Activated CD8-positive, alpha-beta T cell treated with anti-CD3 and anti-CD28 coated beads, Interleukin-2, amount 10 ng/mL, durations not matched to agents 7 days and 5 days (primary cell): Measurements from ENCODE around the gene NLK. TPM values are rescaled to one million over a fixed set of nuclear protein-coding genes. Genes with fewer than 3 reads are reported as not detected.
"Not testable (repeated sequence)": the region's sequence is repeated elsewhere in the genome, so short reads cannot be mapped to it uniquely, and the experiment has no call there.

Source experiments
- ATAC-seq: fragments of 150-1000 bp; cut with Tn5 transposase; one replicate; pipeline ENCODE4 v1.10.0; 2021; ENCODE audit warnings: moderate library complexity
- CTCF ChIA-PET: fragments of 350-600 bp; sonication (Branson Sonifier 250); formaldehyde crosslinking; loops from one replicate; lab custom pipeline; 2021; ENCODE audit warnings: antibody characterized with exemption; lab: Charles Lee
- POLR2A ChIA-PET: fragments of 350-600 bp; sonication (Branson Sonifier 250); formaldehyde crosslinking; loops from one replicate; lab custom pipeline; 2021; ENCODE audit warnings: antibody characterized with exemption; lab: Charles Lee
- DNase-seq: peaks from one replicate; pipeline ENCODE4 v3.0.0-alpha.2; 2020
- H3K27ac Mint-ChIP-seq: one replicate; pipeline ENCODE4 v1.8.0; 2021; ENCODE audit warnings: mild to moderate bottlenecking, mixed read lengths
- H3K27me3 Mint-ChIP-seq: one replicate; pipeline ENCODE4 v1.8.0; 2021; ENCODE audit warnings: low read depth, mixed read lengths
- H3K36me3 Mint-ChIP-seq: one replicate; pipeline ENCODE4 v1.8.0; 2021; ENCODE audit warnings: low read depth, mixed read lengths
- H3K4me1 Mint-ChIP-seq: one replicate; pipeline ENCODE4 v1.8.0; 2021; ENCODE audit warnings: low read depth, mixed read lengths
- H3K4me3 Mint-ChIP-seq: one replicate; pipeline ENCODE4 v1.8.0; 2021; ENCODE audit warnings: mild to moderate bottlenecking, mixed read lengths
- H3K9me3 Mint-ChIP-seq: one replicate; pipeline ENCODE4 v1.8.0; 2022; ENCODE audit warnings: mixed read lengths; ENCODE audit not compliant: insufficient read depth
- total RNA-seq, 2 experiments: library from RNA; stranded (reverse); gene quantifications; one replicate each; pipeline ENCODE4 v1.2.3, GENCODE V29; 2021

The NLK gene
- total RNA-seq, 2 experiments from 2014 or later, result 11.2 to 12.0 TPM

- no peaks in the 10 kb centered on the region for H3K36me3 Mint-ChIP-seq
- no peaks in the 10 kb centered on the region for H3K9me3 Mint-ChIP-seq
- DNase-seq, result no peak
- H3K27me3 Mint-ChIP-seq, result no peaks in the 10 kb centered on the region
- H3K4me3 Mint-ChIP-seq, result no peak overlapping the region
- ChIA-PET CTCF (no interaction called here), POLR2A (interaction anchor here (0.7 kb wide), 1 partner anchor 130 kb away, joined by 5 read pairs; no protein-coding TSS in a partner anchor)
- no peak overlapping the region for H3K27ac Mint-ChIP-seq
- ATAC-seq, result no peak
- H3K4me1 Mint-ChIP-seq, result no peaks in the 10 kb centered on the region
These were observed 163.8 kb downstream of the NLK start for GRCh38 chr17:28206292-28206691.

GRCh38 chr17:28211811-28212210 lies 169.3 kb downstream of the NLK start:
- Mint-ChIP-seq H3K4me3 (no peak overlapping the region), H3K27ac (no peak overlapping the region), H3K27me3 (peaks cover 17% of the 10 kb centered on the region), H3K9me3 (no peaks in the 10 kb centered on the region), H3K36me3 (no peaks in the 10 kb centered on the region), H3K4me1 (no peaks in the 10 kb centered on the region)
- POLR2A ChIA-PET, result no interaction called here
- CTCF ChIA-PET, result interaction anchor here (1.4 kb wide), 1 partner anchor 318 kb away, joined by 3 read pairs; no protein-coding TSS in a partner anchor
- DNase-seq (no peak), ATAC-seq (no peak)

GRCh38 chr17:28213578-28213977 lies 171.1 kb downstream of the NLK start:
- not testable (repeated sequence) for H3K4me1 Mint-ChIP-seq
- H3K27me3 Mint-ChIP-seq, result peaks cover 17% of the 10 kb centered on the region
- CTCF ChIA-PET, result interaction anchor here (1.3 kb wide), 1 partner anchor 17 kb away, joined by 3 read pairs; no protein-coding TSS in a partner anchor

GRCh38 chr17:28216052-28216451 lies 173.6 kb downstream of the NLK start:
- Mint-ChIP-seq H3K27me3 (peaks cover 17% of the 10 kb centered on the region), H3K27ac (no peak overlapping the region), H3K4me1 (no peaks in the 10 kb centered on the region), H3K4me3 (no peak overlapping the region), H3K9me3 (no peaks in the 10 kb centered on the region), H3K36me3 (no peaks in the 10 kb centered on the region)
- CTCF ChIA-PET, result interaction anchor here (0.6 kb wide), 1 partner anchor 59 kb away, joined by 3 read pairs; no protein-coding TSS in a partner anchor
- DNase-seq (no peak), ATAC-seq (no peak)
- POLR2A ChIA-PET, result no interaction called here

More at GRCh38 chr17:28213578-28213977, 171.1 kb downstream of the NLK start:
- H3K27ac Mint-ChIP-seq, POLR2A ChIA-PET, DNase-seq, H3K9me3 Mint-ChIP-seq, ATAC-seq, H3K36me3 Mint-ChIP-seq, H3K4me3 Mint-ChIP-seq: not testable (repeated sequence)

- CTCF ChIA-PET, result interaction anchor here (0.6 kb wide), 1 partner anchor 216 kb away, joined by 3 read pairs; no protein-coding TSS in a partner anchor
- Mint-ChIP-seq H3K27ac (no peak overlapping the region), H3K36me3 (no peaks in the 10 kb centered on the region), H3K4me1 (no peaks in the 10 kb centered on the region), H3K4me3 (no peak overlapping the region), H3K27me3 (peaks cover 17% of the 10 kb centered on the region), H3K9me3 (no peaks in the 10 kb centered on the region)
- no peak for ATAC-seq
- DNase-seq, result no peak
- POLR2A ChIA-PET, result no interaction called here
These were observed 174.1 kb downstream of the NLK start for GRCh38 chr17:28216528-28216927.

GRCh38 chr17:28219771-28220170 lies 177.3 kb downstream of the NLK start:
- ChIA-PET CTCF (interaction anchor here (1.8 kb wide), 1 partner anchor 16 kb away, joined by 4 read pairs; no protein-coding TSS in a partner anchor), POLR2A (interaction anchor here (1.0 kb wide), 1 partner anchor 372 kb away, joined by 3 read pairs; no protein-coding TSS in a partner anchor)
- no peaks in the 10 kb centered on the region for H3K36me3 Mint-ChIP-seq
- no peak overlapping the region for H3K4me3 Mint-ChIP-seq
- no peaks in the 10 kb centered on the region for H3K4me1 Mint-ChIP-seq
- H3K9me3 Mint-ChIP-seq, result no peaks in the 10 kb centered on the region
- H3K27ac Mint-ChIP-seq, result no peak overlapping the region
- no peak for ATAC-seq
- no peak for DNase-seq
- peaks cover 2% of the 10 kb centered on the region for H3K27me3 Mint-ChIP-seq

- Mint-ChIP-seq H3K4me1 (no peaks in the 10 kb centered on the region), H3K4me3 (no peak overlapping the region), H3K27ac (no peak overlapping the region), H3K27me3 (peaks cover 5% of the 10 kb centered on the region), H3K36me3 (no peaks in the 10 kb centered on the region), H3K9me3 (no peaks in the 10 kb centered on the region)
- no peak for DNase-seq
- ATAC-seq, result no peak
- ChIA-PET CTCF (interaction anchor here (1.8 kb wide), 1 partner anchor 14 kb away, joined by 4 read pairs; no protein-coding TSS in a partner anchor), POLR2A (no interaction called here)
These were observed 179.4 kb downstream of the NLK start for GRCh38 chr17:28221751-28222414.

- ATAC-seq (no peak), DNase-seq (no peak)
- CTCF ChIA-PET, result no interaction called here
- no peaks in the 10 kb centered on the region for H3K9me3 Mint-ChIP-seq
- POLR2A ChIA-PET, result no interaction called here
- H3K27ac Mint-ChIP-seq, result no peak overlapping the region
- H3K36me3 Mint-ChIP-seq, result no peaks in the 10 kb centered on the region
- peaks cover 32% of the 10 kb centered on the region for H3K27me3 Mint-ChIP-seq
- H3K4me3 Mint-ChIP-seq, result no peak overlapping the region
- peaks cover 16% of the 10 kb centered on the region for H3K4me1 Mint-ChIP-seq
These were observed 182.8 kb downstream of the NLK start for GRCh38 chr17:28225271-28225670.

- Mint-ChIP-seq H3K36me3 (no peaks in the 10 kb centered on the region), H3K4me3 (no peak overlapping the region), H3K4me1 (peaks cover 18% of the 10 kb centered on the region), H3K27ac (no peak overlapping the region), H3K27me3 (peaks cover 36% of the 10 kb centered on the region), H3K9me3 (no peaks in the 10 kb centered on the region)
- DNase-seq, result no peak
- POLR2A ChIA-PET, result no interaction called here
- ATAC-seq, result no peak
- CTCF ChIA-PET, result no interaction called here
These were observed 183.4 kb downstream of the NLK start for GRCh38 chr17:28225867-28226266.

GRCh38 chr17:28226563-28227315 lies 184.3 kb downstream of the NLK start:
- Mint-ChIP-seq H3K9me3 (no peaks in the 10 kb centered on the region), H3K27ac (no peak overlapping the region), H3K4me1 (peaks cover 18% of the 10 kb centered on the region), H3K4me3 (no peak overlapping the region), H3K36me3 (no peaks in the 10 kb centered on the region), H3K27me3 (peaks cover 42% of the 10 kb centered on the region)
- ATAC-seq (no peak), DNase-seq (no peak)
- ChIA-PET CTCF (no interaction called here), POLR2A (no interaction called here)

GRCh38 chr17:28227316-28228108 lies 185.0 kb downstream of the NLK start:
- Mint-ChIP-seq H3K4me1 (peaks cover 18% of the 10 kb centered on the region), H3K27ac (peak overlapping the region; percentile 20), H3K9me3 (no peaks in the 10 kb centered on the region), H3K4me3 (peak overlapping the region; percentile 73), H3K36me3 (no peaks in the 10 kb centered on the region), H3K27me3 (peaks cover 42% of the 10 kb centered on the region)
- ChIA-PET POLR2A (no interaction called here), CTCF (no interaction called here)
- DNase-seq, result peak; percentile 35
- peak; percentile 59 for ATAC-seq
